ENCODE measurements around the gene FOXN3.

- no peak for TF ChIP-seq CTCF (conservative IDR thresholded peaks at IDR 0.05; ENCODE audit: low read depth in 2 of 2)
- TF ChIP-seq EZH2 (IDR thresholded peaks at IDR 0.05; ENCODE audit: low read depth, unreplicated experiment): no peak
- TF ChIP-seq EZH2phosphoT487 (IDR thresholded peaks at IDR 0.05; ENCODE audit: unreplicated experiment): no peak
- no peak for TF ChIP-seq POLR2AphosphoS5 (IDR thresholded peaks at IDR 0.05; ENCODE audit: low read depth)
Measured at GRCh38 chr14:89435492-89435891, 18.5 kb upstream of the FOXN3 start.

All from GM23338 (cell line).